Skeletal muscle tissue (tissue), 4 donors: ENCODE results near the gene PLA2G15. TPM values are rescaled to one million over a fixed set of nuclear protein-coding genes. Genes with fewer than 3 reads are reported as not detected.

ENCODE experiments used
- H3K27ac ChIP-seq: one replicate; pipeline ENCODE4 v1.7.0; 2013; ENCODE audit warnings: mild to moderate bottlenecking, low read depth, low read length, inconsistent platforms
- H3K27me3 ChIP-seq, 3 donors: one replicate each; pipeline ENCODE4 v1.7.0; 2013; ENCODE audit warnings: low read length in 3 of 3; ENCODE audit not compliant: control insufficient read depth in 3 of 3, insufficient read depth in 3 of 3
- H3K36me3 ChIP-seq, 3 donors: one replicate each; pipeline ENCODE4 v1.7.0; 2013; ENCODE audit warnings: low read length in 3 of 3; ENCODE audit not compliant: control insufficient read depth in 3 of 3, insufficient read depth in 3 of 3
- H3K4me1 ChIP-seq, 3 donors: one replicate each; pipeline ENCODE4 v1.7.0; 2013; ENCODE audit warnings: low read length in 3 of 3, mild to moderate bottlenecking in 3 of 3; ENCODE audit not compliant: control insufficient read depth in 3 of 3, insufficient read depth in 3 of 3
- H3K4me3 ChIP-seq, 3 donors: one replicate each; pipeline ENCODE4 v1.7.0; 2013; ENCODE audit warnings: low read length in 3 of 3
- H3K9ac ChIP-seq, 3 donors: one replicate each; pipeline ENCODE4 v1.7.0; 2013; ENCODE audit warnings: low read length in 3 of 3, mild to moderate bottlenecking in 3 of 3, moderate library complexity in 2 of 3, low read depth in 1 of 3
- H3K9me3 ChIP-seq, 3 donors: one replicate each; pipeline ENCODE4 v1.7.0; 2013; ENCODE audit warnings: low read length in 3 of 3; ENCODE audit not compliant: control insufficient read depth in 3 of 3
- total RNA-seq: library from RNA; depleted of rRNA; stranded (reverse); fragments of >200 nt; gene quantifications from one replicate; pipeline ENCODE4 v1.2.3, GENCODE V29; 2014
- donor health status: Osteomylitis.

Gene PLA2G15
- total RNA-seq, 1 donor from 2014 or later = 23.0 TPM

- H3K4me3 ChIP-seq = no peak overlapping the region
- H3K27ac ChIP-seq = no peak overlapping the region
- peaks cover 0 to 7% (median under 1%) of the 10 kb centered on the region in 3 donors for H3K4me1 ChIP-seq
- H3K27me3 ChIP-seq = no peaks in the 10 kb centered on the region
- H3K36me3 ChIP-seq = peaks cover 0 to 8% (median 5%) of the 10 kb centered on the region in 3 donors
- H3K9ac ChIP-seq = no peak overlapping the region
- no peaks in the 10 kb centered on the region for H3K9me3 ChIP-seq
These were observed 25.3 kb upstream of the PLA2G15 start for GRCh38 chr16:68219725-68220351.

GRCh38 chr16:68223072-68223471 lies 22.1 kb upstream of the PLA2G15 start:
- Histone ChIP-seq H3K9me3 (no peaks in the 10 kb centered on the region), H3K27me3 (no peaks in the 10 kb centered on the region), H3K27ac (no peak overlapping the region), H3K4me1 (peaks cover 19 to 21% (median 20%) of the 10 kb centered on the region in 3 donors), H3K9ac (no peak overlapping the region), H3K36me3 (peaks cover 4 to 15% (median 5%) of the 10 kb centered on the region in 3 donors), H3K4me3 (no peak overlapping the region)

- Histone ChIP-seq H3K9me3 (no peaks in the 10 kb centered on the region), H3K27me3 (no peaks in the 10 kb centered on the region), H3K36me3 (peaks cover 8 to 12% (median 9%) of the 10 kb centered on the region in 3 donors), H3K27ac (peak overlapping the region; percentile 33), H3K4me3 (no peak overlapping the region), H3K9ac (peak overlapping the region in 1 of 3 donors; percentile 45), H3K4me1 (peaks cover 32 to 33% (median 33%) of the 10 kb centered on the region in 3 donors)
These were observed 19.1 kb upstream of the PLA2G15 start for GRCh38 chr16:68226116-68226515.

GRCh38 chr16:68227183-68227793 lies 17.9 kb upstream of the PLA2G15 start:
- no peaks in the 10 kb centered on the region for H3K27me3 ChIP-seq
- H3K27ac ChIP-seq = peak overlapping the region; percentile 37

GRCh38 chr16:68227850-68228553 lies 17.2 kb upstream of the PLA2G15 start:
- Histone ChIP-seq H3K9me3 (no peaks in the 10 kb centered on the region), H3K36me3 (peaks cover 9 to 20% (median 15%) of the 10 kb centered on the region in 3 donors), H3K4me3 (no peak overlapping the region), H3K27me3 (no peaks in the 10 kb centered on the region), H3K27ac (peak overlapping the region; percentile 37), H3K4me1 (peaks cover 32 to 33% (median 33%) of the 10 kb centered on the region in 3 donors), H3K9ac (peak overlapping the region in 1 of 3 donors; percentile 66)

More at GRCh38 chr16:68227183-68227793, 17.9 kb upstream of the PLA2G15 start:
- Histone ChIP-seq H3K4me1 (peaks cover 32 to 33% (median 33%) of the 10 kb centered on the region in 3 donors), H3K9me3 (no peaks in the 10 kb centered on the region), H3K4me3 (no peak overlapping the region), H3K36me3 (peaks cover 9 to 18% (median 15%) of the 10 kb centered on the region in 3 donors), H3K9ac (peak overlapping the region in 2 of 3 donors; percentile 45 to 66)

- no peak overlapping the region for H3K4me3 ChIP-seq
- no peaks in the 10 kb centered on the region for H3K9me3 ChIP-seq
- peaks cover 32 to 33% (median 33%) of the 10 kb centered on the region in 3 donors for H3K4me1 ChIP-seq
- peak overlapping the region; percentile 37 for H3K27ac ChIP-seq
- peaks cover 9 to 20% (median 15%) of the 10 kb centered on the region in 3 donors for H3K36me3 ChIP-seq
- H3K9ac ChIP-seq = peak overlapping the region in 2 of 3 donors; percentile 29 to 50
- no peaks in the 10 kb centered on the region for H3K27me3 ChIP-seq
These were observed 16.5 kb upstream of the PLA2G15 start for GRCh38 chr16:68228652-68229051.

- H3K36me3 ChIP-seq = peaks cover 9 to 20% (median 15%) of the 10 kb centered on the region in 3 donors
- H3K9ac ChIP-seq = peak overlapping the region in 1 of 3 donors; percentile 29
- H3K27me3 ChIP-seq = no peaks in the 10 kb centered on the region
- H3K9me3 ChIP-seq = no peaks in the 10 kb centered on the region
- H3K4me3 ChIP-seq = no peak overlapping the region
- peaks cover 32 to 37% (median 35%) of the 10 kb centered on the region in 3 donors for H3K4me1 ChIP-seq
- peak overlapping the region; percentile 37 for H3K27ac ChIP-seq
These were observed 15.6 kb upstream of the PLA2G15 start for GRCh38 chr16:68229431-68230175.

- peaks cover 32 to 37% (median 35%) of the 10 kb centered on the region in 3 donors for H3K4me1 ChIP-seq
- H3K9ac ChIP-seq = no peak overlapping the region
- peaks cover 9 to 20% (median 15%) of the 10 kb centered on the region in 3 donors for H3K36me3 ChIP-seq
- no peak overlapping the region for H3K27ac ChIP-seq
- H3K27me3 ChIP-seq = no peaks in the 10 kb centered on the region
- H3K4me3 ChIP-seq = no peak overlapping the region
- H3K9me3 ChIP-seq = no peaks in the 10 kb centered on the region
These were observed 15.0 kb upstream of the PLA2G15 start for GRCh38 chr16:68230176-68230571.

GRCh38 chr16:68230956-68231355 lies 14.2 kb upstream of the PLA2G15 start:
- Histone ChIP-seq H3K4me3 (no peak overlapping the region), H3K9me3 (no peaks in the 10 kb centered on the region), H3K27ac (no peak overlapping the region), H3K27me3 (no peaks in the 10 kb centered on the region), H3K9ac (no peak overlapping the region), H3K36me3 (peaks cover 9 to 20% (median 15%) of the 10 kb centered on the region in 3 donors), H3K4me1 (peaks cover 30 to 35% (median 34%) of the 10 kb centered on the region in 3 donors)
